IMR-90 (cell line): ENCODE data around the gene PTPN7. TPM values are rescaled to one million over a fixed set of nuclear protein-coding genes. Genes with fewer than 3 reads are reported as not detected.

ENCODE experiments used
- ATAC-seq: fragments of 200-7000 bp; cut with Tn5 transposase; 2 replicates; pipeline ENCODE4 v1.9.1; 2020; ENCODE audit warnings: low read depth, mild to moderate bottlenecking, moderate library complexity
- BruUV-seq: library from RNA; stranded (reverse); fragments of 400-500 nt; replicated peaks from 2 replicates; lab custom pipeline; 2021; lab: Mats Ljungman, UMichigan
- CTCF ChIA-PET: fragments of 300-600 bp; formaldehyde crosslinking; extraction: SDS; loops from one replicate; lab custom pipeline; 2021; ENCODE audit warnings: antibody characterized with exemption; lab: Yijun Ruan, JAX
- POLR2A ChIA-PET: fragments of 300-600 bp; sonication (Branson Sonifier 250); formaldehyde crosslinking; loops from one replicate; lab custom pipeline; 2022; ENCODE audit warnings: antibody characterized with exemption; ENCODE audit not compliant: unreplicated experiment; lab: Charles Lee
- DNase-seq: peaks from one replicate; pipeline ENCODE4 v3.0.0; 2013
- H2AFZ ChIP-seq: replicated peaks from 2 replicates; pipeline ENCODE3; 2013; ENCODE audit warnings: low read length, mild to moderate bottlenecking; ENCODE audit not compliant: poor library complexity
- H2AK5ac ChIP-seq: 2 replicates; pipeline ENCODE4 v1.6.1; 2013; ENCODE audit warnings: low read depth, low read length, inconsistent platforms
- H2AK9ac ChIP-seq: replicated peaks from 2 replicates; pipeline ENCODE3; 2013; ENCODE audit warnings: mild to moderate bottlenecking, low read depth, low read length, moderate library complexity; ENCODE audit not compliant: poor library complexity
- H2BK120ac ChIP-seq: 2 replicates; pipeline ENCODE4 v1.6.1; 2013; ENCODE audit warnings: low read depth, low read length, inconsistent platforms
- H2BK15ac ChIP-seq: 3 replicates; pipeline ENCODE4 v1.6.1; 2013; ENCODE audit warnings: low read depth, low read length, inconsistent platforms
- H2BK20ac ChIP-seq: 2 replicates; pipeline ENCODE4 v1.6.1; 2013; ENCODE audit warnings: low read depth, mild to moderate bottlenecking, inconsistent platforms, low read length, moderate library complexity
- H2BK5ac ChIP-seq: 2 replicates; pipeline ENCODE4 v1.6.1; 2013; ENCODE audit warnings: mild to moderate bottlenecking, low read depth, low read length, inconsistent platforms; ENCODE audit not compliant: poor library complexity, severe bottlenecking
- H3K14ac ChIP-seq: replicated peaks from 2 replicates; pipeline ENCODE4 v1.6.1; 2013; ENCODE audit warnings: low read depth, low read length, inconsistent platforms
- H3K18ac ChIP-seq: 2 replicates; pipeline ENCODE4 v1.6.1; 2013; ENCODE audit warnings: low read depth, low read length, control low read depth
- H3K23ac ChIP-seq: 2 replicates; pipeline ENCODE4 v1.6.1; 2013; ENCODE audit warnings: low read depth, low read length, inconsistent platforms
- H3K27ac ChIP-seq: 2 replicates; pipeline ENCODE4 v1.5.1; 2013; ENCODE audit warnings: mild to moderate bottlenecking, control low read depth, low read length; ENCODE audit not compliant: insufficient read depth
- H3K27me3 ChIP-seq: 2 replicates; pipeline ENCODE4 v1.6.1; 2013; ENCODE audit warnings: low read length; ENCODE audit not compliant: control insufficient read depth, insufficient read depth
- H3K36me3 ChIP-seq: 2 replicates; pipeline ENCODE4 v1.6.1; 2013; ENCODE audit warnings: low read length, mixed read lengths; ENCODE audit not compliant: control insufficient read depth, insufficient read depth
- H3K4ac ChIP-seq: 2 replicates; pipeline ENCODE4 v1.6.1; 2013; ENCODE audit warnings: low read depth, low read length, inconsistent platforms
- H3K4me1 ChIP-seq: 2 replicates; pipeline ENCODE4 v1.6.1; 2013; ENCODE audit warnings: low read length, mixed read lengths; ENCODE audit not compliant: control insufficient read depth, insufficient read depth
- H3K4me2 ChIP-seq: 2 replicates; pipeline ENCODE4 v1.6.1; 2013; ENCODE audit warnings: low read depth, mild to moderate bottlenecking, control low read depth, low read length, moderate library complexity
- H3K4me3 ChIP-seq: 2 replicates; pipeline ENCODE4 v1.5.1; 2013; ENCODE audit warnings: low read depth, mild to moderate bottlenecking, control low read depth, low read length, moderate library complexity; ENCODE audit not compliant: insufficient read depth
- H3K56ac ChIP-seq: 2 replicates; pipeline ENCODE4 v1.6.1; 2013; ENCODE audit warnings: low read length, inconsistent platforms; ENCODE audit not compliant: insufficient read depth; ENCODE audit errors: extremely low read depth
- H3K79me1 ChIP-seq, 2 experiments: 2 replicates each; pipeline ENCODE4 v1.6.1; 2013; ENCODE audit warnings: low read length in 2 of 2, inconsistent platforms in 1 of 2, low read depth in 1 of 2
- H3K9ac ChIP-seq: 2 replicates; pipeline ENCODE4 v1.6.1; 2013; ENCODE audit warnings: low read depth, low read length, control low read depth
- H3K9me1 ChIP-seq: 2 replicates; pipeline ENCODE4 v1.6.1; 2013; ENCODE audit warnings: low read length, inconsistent platforms; ENCODE audit not compliant: insufficient read depth
- H3K9me3 ChIP-seq: 2 replicates; pipeline ENCODE4 v1.6.1; 2013; ENCODE audit warnings: low read length; ENCODE audit not compliant: control insufficient read depth, insufficient read depth
- H4K20me1 ChIP-seq: 2 replicates; pipeline ENCODE4 v1.6.1; 2013; ENCODE audit warnings: low read length, inconsistent platforms; ENCODE audit not compliant: insufficient read depth
- H4K5ac ChIP-seq: 2 replicates; pipeline ENCODE4 v1.6.1; 2013; ENCODE audit warnings: mild to moderate bottlenecking, low read depth, low read length, control low read depth
- H4K8ac ChIP-seq, 2 experiments: 2 replicates each; pipeline ENCODE4 v1.6.1; 2013; ENCODE audit warnings: low read depth in 2 of 2, low read length in 2 of 2, control low read depth in 1 of 2, inconsistent platforms in 1 of 2
- H4K91ac ChIP-seq: 2 replicates; pipeline ENCODE4 v1.6.1; 2013; ENCODE audit warnings: low read depth, low read length, inconsistent platforms; ENCODE audit not compliant: insufficient read depth
- BHLHE40 ChIP-seq: fragments of 150-350 bp; IDR thresholded peaks from 2 replicates; pipeline ENCODE4 v1.6.1; 2016; ENCODE audit warnings: mild to moderate bottlenecking, low read depth, low read length
- CEBPB ChIP-seq: IDR thresholded peaks from 2 replicates; pipeline ENCODE4 v1.6.1; 2012; ENCODE audit warnings: low read depth, low read length, improper control_type of control experiment
- CTCF ChIP-seq: conservative IDR thresholded peaks from 2 replicates; pipeline ENCODE4 v1.5.1; 2012; ENCODE audit warnings: mild to moderate bottlenecking, low read depth, low read length, improper control_type of control experiment
- MAFK ChIP-seq: IDR thresholded peaks from 2 replicates; pipeline ENCODE4 v1.6.1; 2012; ENCODE audit warnings: low read depth, low read length, improper control_type of control experiment
- MAZ ChIP-seq: IDR thresholded peaks from 2 replicates; pipeline ENCODE4 v1.6.1; 2012; ENCODE audit warnings: low read depth, mild to moderate bottlenecking, low read length, improper control_type of control experiment, moderate library complexity, borderline replicate concordance
- MXI1 ChIP-seq: IDR thresholded peaks from 2 replicates; pipeline ENCODE4 v1.6.1; 2012; ENCODE audit warnings: low read depth, mild to moderate bottlenecking, low read length, moderate library complexity, borderline replicate concordance
- NFE2L2 ChIP-seq: fragments of 150-350 bp; IDR thresholded peaks from 2 replicates; pipeline ENCODE4 v1.6.1; 2016; ENCODE audit warnings: low read depth, mild to moderate bottlenecking, low read length
- RCOR1 ChIP-seq: IDR thresholded peaks from 2 replicates; pipeline ENCODE4 v1.6.1; 2012; ENCODE audit warnings: mild to moderate bottlenecking, low read length, improper control_type of control experiment; ENCODE audit not compliant: insufficient replicate concordance
- RFX5 ChIP-seq: IDR thresholded peaks from 2 replicates; pipeline ENCODE4 v1.8.0; 2012; ENCODE audit warnings: low read depth, mild to moderate bottlenecking, low read length, moderate library complexity
- USF2 ChIP-seq: fragments of 150-350 bp; IDR thresholded peaks from 2 replicates; pipeline ENCODE4 v1.6.1; 2017; ENCODE audit warnings: mild to moderate bottlenecking, antibody characterized with exemption, low read length, low read depth
- WGBS, 2 experiments: methylation state at CpG; one replicate each; pipeline versions ENCODE4 v1.1.5 to v1.1.7; 2013; ENCODE audit warnings: missing lambda C conversion rate in 2 of 2; ENCODE audit not compliant: insufficient read length in 1 of 2; ENCODE audit errors: extremely low coverage in 2 of 2; 5-methylcytosine and 5-hydroxymethylcytosine counted together
- dilution Hi-C: fragments of 300-500 bp; cut with HindIII; formaldehyde crosslinking; loops from one replicate; pipeline ENCODE4 v1.14.3; 2018; ENCODE audit warnings: low sequenced_read_pairs; ENCODE audit not compliant: unreplicated experiment
- in situ Hi-C: fragments of 300-500 bp; cut with MboI; formaldehyde crosslinking; loops from 3 replicates; pipeline ENCODE4 v1.14.3; 2019; ENCODE audit warnings: low sequenced_read_pairs, inconsistent platforms, mixed read lengths
- intact Hi-C: fragments of 100-400 bp; cut with micrococcal nuclease; formaldehyde crosslinking; loops from 2 replicates; pipeline ENCODE4 v1.10.0; 2022
- polyA plus RNA-seq, 3 experiments: library from polyadenylated mRNA; depleted of rRNA; stranded (reverse); fragments of >200 nt; gene quantifications; 2 replicates each; pipeline ENCODE4 v1.2.3, GENCODE V29; 2012; ENCODE audit warnings: low replicate concordance in 1 of 3
- total RNA-seq: library from RNA; depleted of rRNA; stranded (reverse); fragments of >200 nt; gene quantifications from 2 replicates; pipeline ENCODE4 v1.2.3, GENCODE V29; 2012

Gene PTPN7
- total and polyA plus RNA-seq, 2 of the 4 experiments (the other 2 are of a cell fraction), result 0.05 TPM; not detected in 1

DNA sequence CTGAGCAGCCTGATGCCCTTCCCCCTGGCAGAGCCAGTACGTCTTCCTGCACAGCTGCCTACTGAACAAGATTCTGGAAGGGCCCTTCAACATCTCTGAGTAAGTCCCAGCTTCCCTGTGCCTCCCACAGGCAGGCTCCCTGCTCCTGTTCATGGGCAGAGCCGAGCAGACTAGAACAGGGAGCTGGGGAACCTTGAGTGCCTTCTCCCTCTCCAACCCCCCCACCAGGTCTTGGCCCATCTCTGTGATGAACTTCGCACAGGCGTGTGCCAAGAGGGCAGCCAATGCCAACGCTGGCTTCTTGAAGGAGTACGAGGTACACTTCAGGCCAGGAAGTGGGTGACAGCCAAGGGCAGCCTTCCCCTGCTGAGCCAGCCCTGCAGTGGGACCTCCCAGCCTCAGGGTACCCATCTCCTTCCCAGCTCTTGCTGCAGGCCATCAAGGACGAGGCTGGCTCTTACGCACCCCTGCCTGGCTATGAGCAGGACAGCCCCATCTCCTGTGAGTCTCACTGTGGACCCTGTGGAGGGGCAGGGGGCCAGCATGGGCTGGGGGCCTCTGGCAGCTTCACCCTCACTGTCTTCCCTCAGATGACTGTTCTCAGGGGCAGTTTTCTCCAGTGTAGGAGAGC is 26.8 kb upstream of the PTPN7 start:
- in situ Hi-C loops, result loop anchor here (5.0 kb wide), 1 partner anchor 525 kb away; the partner anchor contains the start of gene SYT2

More for the DNA sequence above, 26.8 kb upstream of the PTPN7 start:
- H2BK15ac ChIP-seq, result no peak overlapping the region
- H3K9me1 ChIP-seq, result no peaks in the 10 kb centered on the region
- no peak overlapping the region for H4K5ac ChIP-seq
- H3K4ac ChIP-seq, result no peak overlapping the region
- peaks cover 4% of the 10 kb centered on the region; the same call in 1 of the 2 replicates for H4K20me1 ChIP-seq
- H3K79me1 ChIP-seq, result no peaks in the 10 kb centered on the region
- WGBS, 2 experiments, result 17% methylated on average over 1 of the region's 8 CpGs; no CpG with 5 or more reads in 1 of the 2 experiments
- H3K27me3 ChIP-seq, result peaks cover 49% of the 10 kb centered on the region
- BruUV-seq, result no TSS peak
- H3K36me3 ChIP-seq, result no peaks in the 10 kb centered on the region
- no peak overlapping the region for H2BK20ac ChIP-seq
- no peak overlapping the region for H3K27ac ChIP-seq
- ChIA-PET POLR2A (no interaction called here), CTCF (no interaction called here)
- H3K4me1 ChIP-seq, result no peaks in the 10 kb centered on the region
- H3K4me3 ChIP-seq, result no peak overlapping the region
- H2BK5ac ChIP-seq, result no peak overlapping the region
- no peak overlapping the region for H3K23ac ChIP-seq
- no peak overlapping the region for H3K18ac ChIP-seq
- no peak overlapping the region for H4K8ac ChIP-seq
- H3K9me3 ChIP-seq, result no peaks in the 10 kb centered on the region
- H3K4me2 ChIP-seq, result no peak overlapping the region
- H2BK120ac ChIP-seq, result no peak overlapping the region
- dilution Hi-C loops, result no loop called here
- no peak overlapping the region for H2AFZ ChIP-seq
- H3K9ac ChIP-seq, result no peak overlapping the region
- no peak overlapping the region for H2AK9ac ChIP-seq
- H4K91ac ChIP-seq, result no peak overlapping the region
- DNase-seq (no peak), ATAC-seq (no peak)
- TF ChIP-seq USF2 (no peak), RCOR1 (no peak), MAZ (no peak), RFX5 (no peak), BHLHE40 (no peak), CTCF (no peak), MXI1 (no peak), MAFK (no peak), NFE2L2 (no peak), CEBPB (no peak)
- no peak overlapping the region for H2AK5ac ChIP-seq
- intact Hi-C loops, result no loop called here
- no peak overlapping the region for H3K14ac ChIP-seq
- H3K56ac ChIP-seq, result no peak overlapping the region
